CD4-positive, alpha-beta T cell treated with Interleukin-4 for 4 hours (primary cell): ENCODE measurements around the gene GLI3.

ENCODE experiments used
- DNase-seq: peaks from one replicate; pipeline ENCODE4 v3.0.0-alpha.2; 2020

Gene GLI3

GRCh38 chr7:42022056-42022455, 215.0 kb downstream of the GLI3 start:
- DNase-seq: no peak

GRCh38 chr7:42021631-42022030, 215.4 kb downstream of the GLI3 start:
- no peak for DNase-seq

- no peak for DNase-seq
Observed at GRCh38 chr7:42020061-42020460, 216.9 kb downstream of the GLI3 start.

- DNase-seq: no peak
Observed at GRCh38 chr7:42017349-42017986, 219.5 kb downstream of the GLI3 start.

GRCh38 chr7:42016517-42016916, 220.5 kb downstream of the GLI3 start:
- DNase-seq: no peak

- DNase-seq: peak; percentile 21
Observed at GRCh38 chr7:42014625-42015618, 222.1 kb downstream of the GLI3 start.

- DNase-seq: no peak
Observed at GRCh38 chr7:42012786-42013360, 224.1 kb downstream of the GLI3 start.

GRCh38 chr7:42012313-42012712, 224.7 kb downstream of the GLI3 start:
- DNase-seq: no peak

- no peak for DNase-seq
Observed at GRCh38 chr7:42011846-42012245, 225.2 kb downstream of the GLI3 start.

- DNase-seq: no peak
Observed at GRCh38 chr7:42010751-42011150, 226.3 kb downstream of the GLI3 start.

GRCh38 chr7:42006801-42007513, 230.1 kb downstream of the GLI3 start:
- no peak for DNase-seq

- no peak for DNase-seq
Observed at GRCh38 chr7:42002654-42003053, 234.4 kb downstream of the GLI3 start.

- no peak for DNase-seq
Observed at GRCh38 chr7:41999736-42000283, 237.2 kb downstream of the GLI3 start.

GRCh38 chr7:41998041-41998440, 239.0 kb downstream of the GLI3 start:
- DNase-seq: no peak

- DNase-seq: no peak
Observed at GRCh38 chr7:41997151-41997550, 239.9 kb downstream of the GLI3 start.

- no peak for DNase-seq
Observed at GRCh38 chr7:41996381-41997035, 240.5 kb downstream of the GLI3 start.

GRCh38 chr7:41995632-41996271, 241.3 kb downstream of the GLI3 start:
- no peak for DNase-seq

- DNase-seq: no peak
Observed at GRCh38 chr7:41994746-41995110, 242.3 kb downstream of the GLI3 start.

GRCh38 chr7:41994036-41994745, 242.8 kb downstream of the GLI3 start:
- DNase-seq: no peak

- DNase-seq: no peak
Observed at GRCh38 chr7:41992881-41993867, 243.8 kb downstream of the GLI3 start.
